WTC11 (cell line): ENCODE results near the gene GNAL.

ENCODE experiments used
- CTCF ChIP-seq: fragments of 200-600 bp; IDR thresholded peaks from 2 replicates; pipeline ENCODE4 v1.8.0; 2022; ENCODE audit warnings: antibody characterized with exemption
- HMGXB4 ChIP-seq: sonication (generic); formaldehyde crosslinking; IDR thresholded peaks from 2 replicates; pipeline ENCODE4 v1.8.1; 2023; ENCODE audit warnings: mild to moderate bottlenecking, moderate library complexity, missing genetic modification reagents
- MAX ChIP-seq: sonication (generic); formaldehyde crosslinking; IDR thresholded peaks from 2 replicates; pipeline ENCODE4 v1.8.0; 2022; ENCODE audit warnings: mild to moderate bottlenecking, missing genetic modification reagents
- NFE2L1 ChIP-seq: sonication (generic); formaldehyde crosslinking; IDR thresholded peaks from 2 replicates; pipeline ENCODE4 v1.8.1; 2023; ENCODE audit warnings: missing genetic modification reagents
- TCF7 ChIP-seq: sonication (generic); formaldehyde crosslinking; IDR thresholded peaks from 2 replicates; pipeline ENCODE4 v1.8.0; 2022; ENCODE audit warnings: mild to moderate bottlenecking, low read depth, missing genetic modification reagents, moderate library complexity
- TEAD4 ChIP-seq: sonication (generic); formaldehyde crosslinking; IDR thresholded peaks from 2 replicates; pipeline ENCODE4 v1.8.0; 2022; ENCODE audit warnings: mild to moderate bottlenecking, missing genetic modification reagents
- TF ChIP-seq, protein P1 (sequence below): sonication (generic); formaldehyde crosslinking; conservative IDR thresholded peaks from 2 replicates; pipeline ENCODE4 v1.8.1; 2022; ENCODE audit warnings: mild to moderate bottlenecking, missing genetic modification reagents

- TF ChIP-seq TEAD4 (CRISPR knock-in tag) (no peak), CTCF (no peak), TCF7 (CRISPR knock-in tag) (no peak), NFE2L1 (CRISPR knock-in tag) (no peak), HMGXB4 (CRISPR knock-in tag) (no peak), MAX (CRISPR knock-in tag) (no peak)
- TF ChIP-seq, protein P1, sequence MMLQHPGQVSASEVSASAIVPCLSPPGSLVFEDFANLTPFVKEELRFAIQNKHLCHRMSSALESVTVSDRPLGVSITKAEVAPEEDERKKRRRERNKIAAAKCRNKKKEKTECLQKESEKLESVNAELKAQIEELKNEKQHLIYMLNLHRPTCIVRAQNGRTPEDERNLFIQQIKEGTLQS: no peak
These were observed 185.6 kb downstream of the GNAL start for GRCh38 chr18:11874676-11875075.
